H1 (cell line): ENCODE data around the gene RHOBTB1.

Experiments
- BACH1 ChIP-seq: IDR thresholded peaks from 2 replicates; pipeline ENCODE4 v1.6.1; 2012; ENCODE audit warnings: low read length, improper control_type of control experiment
- BCL11A ChIP-seq, 2 experiments: IDR thresholded peaks; one replicate each; pipeline ENCODE4 v1.6.1; 2011; ENCODE audit warnings: low read depth in 2 of 2, low read length in 2 of 2, mild to moderate bottlenecking in 2 of 2
- CBX8 ChIP-seq: fragments of 300-800, 300-1000 bp; sonication (generic); IDR thresholded peaks from 2 replicates; pipeline ENCODE4 v1.7.1; 2016; ENCODE audit warnings: low read depth, low read length, borderline replicate concordance
- CHD1 ChIP-seq: IDR thresholded peaks from 2 replicates; pipeline ENCODE4 v1.6.1; 2012; ENCODE audit warnings: low read depth, low read length, improper control_type of control experiment
- CREB1 ChIP-seq: IDR thresholded peaks from 2 replicates; pipeline ENCODE4 v1.6.1; 2012; ENCODE audit warnings: inconsistent platforms
- EP300 ChIP-seq, 2 experiments: IDR thresholded peaks; 1 replicate in 1 of 2; 2 replicates in 1 of 2; pipeline ENCODE4 v1.6.1; 2011 to 2012; ENCODE audit warnings: low read depth in 2 of 2, low read length in 2 of 2, mild to moderate bottlenecking in 2 of 2, borderline replicate concordance in 1 of 2, inconsistent platforms in 1 of 2, moderate library complexity in 1 of 2
- EZH2 ChIP-seq: fragments of 200-600 bp; sonication (generic); IDR thresholded peaks from 2 replicates; pipeline ENCODE4 v1.7.1; 2012; ENCODE audit warnings: low read depth, mild to moderate bottlenecking, moderate library complexity, low read length, inconsistent platforms; ENCODE audit not compliant: severe bottlenecking
- JUN ChIP-seq: IDR thresholded peaks from 2 replicates; pipeline ENCODE4 v1.6.1; 2011; ENCODE audit warnings: low read depth, mild to moderate bottlenecking, improper control_type of control experiment, low read length
- JUND ChIP-seq: IDR thresholded peaks from 2 replicates; pipeline ENCODE4 v1.6.1; 2011; ENCODE audit warnings: mild to moderate bottlenecking, improper control_type of control experiment, low read length
- SIN3A ChIP-seq, 2 experiments: IDR thresholded peaks in 1 of 2; conservative IDR thresholded peaks in 1 of 2; 2 replicates each; pipeline ENCODE4 v1.6.1; 2011 to 2012; ENCODE audit warnings: low read length in 2 of 2, improper control_type of control experiment in 1 of 2, low read depth in 1 of 2, mild to moderate bottlenecking in 1 of 2
- SP2 ChIP-seq: IDR thresholded peaks from 2 replicates; pipeline ENCODE4 v1.6.1; 2012; ENCODE audit warnings: mild to moderate bottlenecking, low read length, inconsistent platforms
- TF ChIP-seq, protein P1 (sequence below), 3 experiments: IDR thresholded peaks; 1 replicate in 2 of 3; 2 replicates in 1 of 3; pipeline versions ENCODE4 v1.5.1 to v1.6.1; 2011; ENCODE audit warnings: low read length in 3 of 3, mild to moderate bottlenecking in 3 of 3, inconsistent platforms in 2 of 3, low read depth in 1 of 3, moderate library complexity in 1 of 3; ENCODE audit not compliant: insufficient read depth in 1 of 3; ENCODE audit errors: control extremely low read depth in 1 of 3

DNA sequence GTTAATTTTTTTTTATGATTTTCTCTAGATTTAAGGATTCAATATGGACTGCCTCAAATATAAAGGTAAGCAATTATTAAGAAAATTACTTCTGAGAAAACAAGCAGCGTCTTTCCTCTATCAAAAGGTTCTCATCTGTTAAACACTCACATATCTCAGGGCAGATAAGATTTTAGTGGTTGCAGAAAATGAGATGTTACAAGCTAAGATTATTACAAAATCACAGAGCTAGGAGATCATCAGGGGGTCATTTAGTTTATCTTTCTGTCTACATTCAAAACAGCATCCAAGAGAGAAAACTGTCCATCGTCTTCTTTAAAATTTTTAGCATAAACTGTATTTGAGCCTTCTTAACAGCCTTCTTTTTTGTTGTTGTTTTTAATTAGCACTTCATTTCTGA is 29.1 kb upstream of the RHOBTB1 start:
- TF ChIP-seq BACH1 (no peak), CREB1 (no peak), CHD1 (no peak), CBX8 (no peak), SIN3A (conservative IDR thresholded peaks at IDR 0.05 in 1 of 2, IDR thresholded peaks at IDR 0.05 in 1 of 2; ENCODE audit: low read depth in 1 of 2, low read length in 2 of 2) (no peak), JUN (no peak), BCL11A (IDR thresholded peaks at IDR 0.05; ENCODE audit: low read depth in 2 of 2, low read length in 2 of 2) (no peak), EZH2 (no peak), EP300 (IDR thresholded peaks at IDR 0.05; ENCODE audit: borderline replicate concordance in 1 of 2, low read depth in 2 of 2, low read length in 2 of 2) (no peak), JUND (no peak), SP2 (no peak)
- TF ChIP-seq, protein P1, sequence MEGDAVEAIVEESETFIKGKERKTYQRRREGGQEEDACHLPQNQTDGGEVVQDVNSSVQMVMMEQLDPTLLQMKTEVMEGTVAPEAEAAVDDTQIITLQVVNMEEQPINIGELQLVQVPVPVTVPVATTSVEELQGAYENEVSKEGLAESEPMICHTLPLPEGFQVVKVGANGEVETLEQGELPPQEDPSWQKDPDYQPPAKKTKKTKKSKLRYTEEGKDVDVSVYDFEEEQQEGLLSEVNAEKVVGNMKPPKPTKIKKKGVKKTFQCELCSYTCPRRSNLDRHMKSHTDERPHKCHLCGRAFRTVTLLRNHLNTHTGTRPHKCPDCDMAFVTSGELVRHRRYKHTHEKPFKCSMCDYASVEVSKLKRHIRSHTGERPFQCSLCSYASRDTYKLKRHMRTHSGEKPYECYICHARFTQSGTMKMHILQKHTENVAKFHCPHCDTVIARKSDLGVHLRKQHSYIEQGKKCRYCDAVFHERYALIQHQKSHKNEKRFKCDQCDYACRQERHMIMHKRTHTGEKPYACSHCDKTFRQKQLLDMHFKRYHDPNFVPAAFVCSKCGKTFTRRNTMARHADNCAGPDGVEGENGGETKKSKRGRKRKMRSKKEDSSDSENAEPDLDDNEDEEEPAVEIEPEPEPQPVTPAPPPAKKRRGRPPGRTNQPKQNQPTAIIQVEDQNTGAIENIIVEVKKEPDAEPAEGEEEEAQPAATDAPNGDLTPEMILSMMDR (IDR thresholded peaks at IDR 0.05; ENCODE audit: control extremely low read depth in 1 of 3, insufficient read depth in 1 of 3, low read depth in 1 of 3, low read length in 3 of 3): no peak
